Ovary (tissue), 9 donors: Measurements from ENCODE around the gene RSPH1. TPM values are rescaled to one million over a fixed set of nuclear protein-coding genes. Genes with fewer than 3 reads are reported as not detected.

Experiments
- DNase-seq, 5 donors: peaks; one replicate each; pipeline ENCODE4 v3.0.0-alpha.2; 2019 to 2020
- H3K27ac ChIP-seq, 2 donors: fragments of 200-600 bp; one replicate each; pipeline versions ENCODE4 v1.5.1 to v1.8.0; 2019 to 2022
- H3K27me3 ChIP-seq: fragments of 200-600 bp; one replicate; pipeline ENCODE4 v1.8.0; 2022
- H3K36me3 ChIP-seq: fragments of 200-600 bp; sonication (generic); one replicate; pipeline ENCODE4 v1.5.1; 2019
- H3K4me1 ChIP-seq: one replicate; pipeline ENCODE4 v1.8.1; 2013; ENCODE audit warnings: mild to moderate bottlenecking, moderate library complexity; ENCODE audit not compliant: insufficient read depth
- H3K4me3 ChIP-seq: fragments of 200-600 bp; sonication (generic); one replicate; pipeline ENCODE4 v1.5.1; 2017
- H3K9me3 ChIP-seq, 2 donors: fragments of 200-600 bp in 1 of 2; sonication (generic) in 1 of 2; one replicate each; pipeline versions ENCODE4 v1.5.1 to v1.8.1; 2013 to 2019; ENCODE audit warnings: mild to moderate bottlenecking in 1 of 2, moderate library complexity in 1 of 2
- EP300 ChIP-seq: sonication (generic); formaldehyde crosslinking; IDR thresholded peaks from one replicate; pipeline ENCODE4 v1.6.1; 2017; ENCODE audit warnings: antibody characterized with exemption
- POLR2A ChIP-seq: fragments of 450-650 bp; IDR thresholded peaks from one replicate; pipeline ENCODE4 v1.6.1; 2017; ENCODE audit warnings: antibody characterized with exemption, mild to moderate bottlenecking, moderate library complexity
- WGBS, 3 donors: extraction: QIAGEN DNeasy Blood & Tissue Kit in 1 of 3; methylation state at CpG; one replicate each; pipeline versions ENCODE4 v1.1.5 to v1.1.7; 2013 to 2017; 5-methylcytosine and 5-hydroxymethylcytosine counted together
- intact Hi-C, 4 donors: fragments of 100-400 bp; cut with DNase I; formaldehyde crosslinking; loops; one replicate each; pipeline versions ENCODE4 v1.11.0 to v1.15.1; 2022 to 2023
- polyA plus RNA-seq, 2 donors: library from polyadenylated mRNA; stranded (reverse); fragments of 200-250 nt in 1 of 2; fragments of 350-450 nt in 1 of 2; fragmentation: Illumina TruSeq in 1 of 2; extraction: RNeasy Lipid Tissue Mini Kit (QIAGEN cat#74804) in 1 of 2; gene quantifications; one replicate each; pipeline ENCODE4 v1.2.3, GENCODE V29; 2013 to 2014
- total RNA-seq, 7 donors: library from RNA; depleted of rRNA in 2 of 7; stranded (reverse); fragments of >200 nt in 2 of 7; fragmentation: NEBNext Ultra II Directional in 3 of 7; extraction: Animal tissue kit (Norgen Biotek cat#: 25700) in 3 of 7; gene quantifications; one replicate each; pipeline versions ENCODE4 v1.1.0 to v1.2.4, GENCODE V29; 2016 to 2023
- TF ChIP-seq, protein P1 (sequence below), 3 donors: fragments of 450-650 bp in 2 of 3; fragments of 200-600 bp in 1 of 3; IDR thresholded peaks; one replicate each; pipeline versions ENCODE4 v1.5.1 to v1.8.0; 2016 to 2022; ENCODE audit warnings: antibody characterized with exemption in 3 of 3, mild to moderate bottlenecking in 1 of 3
- donor health status: DM: no; HTN: no; CAD: no; lungs with moderate emphysema.
- donor health status: DM: no; HTN: no; CAD: no.
- donor health status: Bipolar disorder and iron deficiency.
- donor health status: DM: yes; HTN: yes; CAD: no.
- donor health status: DM: no; HTN: no; CAD: no.
- donor health status: DM: yes; HTN: yes; CAD: no.

RSPH1 gene
- total and polyA plus RNA-seq, 9 donors: 0.76 to 37.5 (median 2.5) TPM

DNA sequence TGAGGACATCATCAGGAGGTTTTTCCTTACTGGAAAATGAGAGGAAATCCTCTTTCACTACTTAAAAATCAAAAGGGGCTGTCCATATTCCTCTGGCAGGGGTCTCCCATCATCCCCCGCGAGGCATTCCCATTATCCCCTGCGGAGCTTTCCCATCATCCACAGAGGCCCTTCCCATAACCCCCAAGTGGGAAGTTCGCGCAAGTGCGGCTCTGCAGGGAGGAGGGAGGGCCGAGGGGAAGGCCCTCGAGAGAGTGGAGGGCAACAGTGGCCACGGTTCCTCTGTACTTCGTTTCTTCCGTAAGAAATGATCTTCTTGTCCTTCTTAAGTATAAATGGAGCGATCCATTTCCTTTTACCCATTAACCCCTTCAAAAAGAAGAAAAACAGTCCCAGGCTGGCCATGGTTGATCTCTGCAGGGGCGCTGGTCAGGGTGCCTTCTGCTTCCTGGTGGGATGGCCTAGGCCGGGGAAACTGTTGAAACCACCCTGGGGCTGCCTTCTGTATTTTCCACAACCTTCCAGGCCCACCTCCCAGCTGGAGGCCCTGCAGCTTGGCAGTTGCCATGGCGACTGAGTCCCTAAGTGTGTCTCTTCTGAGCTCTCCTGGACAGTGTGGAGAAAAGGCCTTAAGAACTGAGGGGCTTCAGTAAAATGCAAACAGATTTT lies 3.6 kb upstream of the RSPH1 start:
- H3K4me3 ChIP-seq: no peak overlapping the region
- 76 to 86% (median 83%) methylated on average over 15 of the region's 15 CpGs for whole genome bisulfite sequencing, 3 donors
- H3K4me1 ChIP-seq: peaks cover 4% of the 10 kb centered on the region
- H3K27me3 ChIP-seq: no peaks in the 10 kb centered on the region
- no peak for TF ChIP-seq EP300
- TF ChIP-seq POLR2A: no peak
- TF ChIP-seq, protein P1, sequence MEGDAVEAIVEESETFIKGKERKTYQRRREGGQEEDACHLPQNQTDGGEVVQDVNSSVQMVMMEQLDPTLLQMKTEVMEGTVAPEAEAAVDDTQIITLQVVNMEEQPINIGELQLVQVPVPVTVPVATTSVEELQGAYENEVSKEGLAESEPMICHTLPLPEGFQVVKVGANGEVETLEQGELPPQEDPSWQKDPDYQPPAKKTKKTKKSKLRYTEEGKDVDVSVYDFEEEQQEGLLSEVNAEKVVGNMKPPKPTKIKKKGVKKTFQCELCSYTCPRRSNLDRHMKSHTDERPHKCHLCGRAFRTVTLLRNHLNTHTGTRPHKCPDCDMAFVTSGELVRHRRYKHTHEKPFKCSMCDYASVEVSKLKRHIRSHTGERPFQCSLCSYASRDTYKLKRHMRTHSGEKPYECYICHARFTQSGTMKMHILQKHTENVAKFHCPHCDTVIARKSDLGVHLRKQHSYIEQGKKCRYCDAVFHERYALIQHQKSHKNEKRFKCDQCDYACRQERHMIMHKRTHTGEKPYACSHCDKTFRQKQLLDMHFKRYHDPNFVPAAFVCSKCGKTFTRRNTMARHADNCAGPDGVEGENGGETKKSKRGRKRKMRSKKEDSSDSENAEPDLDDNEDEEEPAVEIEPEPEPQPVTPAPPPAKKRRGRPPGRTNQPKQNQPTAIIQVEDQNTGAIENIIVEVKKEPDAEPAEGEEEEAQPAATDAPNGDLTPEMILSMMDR (IDR thresholded peaks at IDR 0.05): no peak
- no peaks in the 10 kb centered on the region for H3K9me3 ChIP-seq
- no peaks in the 10 kb centered on the region for H3K36me3 ChIP-seq
- intact Hi-C loops: loop anchor here in 1 of 4 donors (10.0 kb wide), 1 partner anchor 1015 kb away; no protein-coding TSS in a partner anchor
- DNase-seq: no peak
- no peak overlapping the region for H3K27ac ChIP-seq

DNA sequence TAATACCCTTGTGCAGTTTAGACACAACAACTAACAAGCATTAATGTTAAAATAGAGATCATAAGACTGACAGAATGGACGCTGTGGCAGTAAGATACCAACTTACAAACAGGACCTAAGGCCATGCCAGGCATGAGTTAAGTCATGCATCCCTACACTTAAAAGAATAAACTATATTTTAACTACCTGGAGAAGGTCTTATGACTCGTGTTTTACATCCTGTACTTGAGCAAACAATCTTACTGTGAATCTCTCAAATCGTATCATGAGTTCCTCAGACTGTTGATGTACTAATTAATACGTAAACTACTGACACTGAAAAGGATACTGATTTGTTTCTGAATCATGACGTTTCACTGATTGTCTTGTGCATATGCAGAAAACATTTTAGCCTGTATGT lies 2.0 kb upstream of the RSPH1 start:
- Histone ChIP-seq H3K9me3 (no peaks in the 10 kb centered on the region), H3K36me3 (no peaks in the 10 kb centered on the region), H3K27ac (peak overlapping the region in 1 of 2 donors; percentile 86), H3K4me3 (no peak overlapping the region), H3K4me1 (peaks cover 4% of the 10 kb centered on the region), H3K27me3 (no peaks in the 10 kb centered on the region)
- DNase-seq: no peak
- TF ChIP-seq POLR2A: no peak
- TF ChIP-seq, protein P1 (IDR thresholded peaks at IDR 0.05): no peak
- TF ChIP-seq EP300: no peak
- intact Hi-C loops: loop anchor here in 1 of 4 donors (10.0 kb wide), 1 partner anchor 1013 kb away; no protein-coding TSS in a partner anchor
- WGBS, 3 donors: 81 to 83% (median 82%) methylated on average over 5 of the region's 5 CpGs

DNA sequence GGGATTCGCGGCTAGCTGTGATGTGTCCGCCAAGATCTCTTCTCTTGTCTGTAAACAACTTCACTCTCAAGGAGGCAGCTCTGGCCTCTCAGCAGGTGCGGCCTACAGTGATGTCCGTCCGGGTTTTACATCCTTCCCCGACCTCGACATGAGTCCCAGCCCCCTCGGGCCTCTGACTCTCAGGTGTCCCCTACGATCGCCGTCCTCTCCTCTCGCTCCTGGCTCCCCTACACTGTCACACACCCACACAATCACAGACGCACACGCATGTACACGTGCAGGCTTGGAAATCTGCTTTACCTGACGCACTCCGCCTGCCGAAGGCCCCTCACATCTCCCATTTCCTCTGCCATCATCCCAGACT lies 797 bp upstream of the RSPH1 start:
- intact Hi-C loops: loop anchor here in 1 of 4 donors (10.0 kb wide), 1 partner anchor 1012 kb away; no protein-coding TSS in a partner anchor
- Histone ChIP-seq H3K27ac (peak overlapping the region; percentile 66 to 86), H3K4me3 (peak overlapping the region; percentile 60), H3K4me1 (peaks cover 4% of the 10 kb centered on the region), H3K27me3 (no peaks in the 10 kb centered on the region), H3K9me3 (no peaks in the 10 kb centered on the region), H3K36me3 (no peaks in the 10 kb centered on the region)
- peak in 2 of 5 donors; percentile 51 to 63 for DNase-seq
- 14 to 20% (median 19%) methylated on average over 19 of the region's 19 CpGs for WGBS, 3 donors
- TF ChIP-seq EP300 (no peak), POLR2A (no peak)
- TF ChIP-seq, protein P1 (IDR thresholded peaks at IDR 0.05): no peak

DNA sequence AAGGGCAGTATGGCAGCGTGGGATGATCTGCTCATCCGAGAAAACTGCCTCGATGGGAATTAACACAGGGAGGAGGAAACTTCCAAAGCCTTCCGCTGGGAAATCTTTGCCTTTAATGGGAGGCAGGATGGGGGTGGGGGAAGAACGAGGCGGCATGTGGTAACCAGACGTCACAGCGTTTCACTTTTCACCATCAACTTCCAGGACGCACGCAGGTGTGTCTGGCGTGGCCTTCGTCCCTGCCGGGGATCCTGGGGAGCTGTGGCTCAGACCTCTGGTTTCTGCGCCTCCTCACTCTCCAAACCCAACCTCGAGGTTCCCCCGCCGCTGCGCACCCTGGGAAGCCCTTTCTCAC lies 282 bp downstream of the RSPH1 start:
- Histone ChIP-seq H3K4me1 (peaks cover 4% of the 10 kb centered on the region), H3K27ac (no peak overlapping the region), H3K36me3 (no peaks in the 10 kb centered on the region), H3K9me3 (no peaks in the 10 kb centered on the region), H3K4me3 (peak overlapping the region; percentile 60), H3K27me3 (no peaks in the 10 kb centered on the region)
- TF ChIP-seq, protein P1 (IDR thresholded peaks at IDR 0.05): peak in 1 of 3 donors; percentile 18
- TF ChIP-seq EP300 (no peak), POLR2A (no peak)
- WGBS, 3 donors: 0 to 1% (median 1%) methylated on average over 18 of the region's 18 CpGs
- intact Hi-C loops: loop anchor here in 1 of 4 donors (10.0 kb wide), 1 partner anchor 1011 kb away; no protein-coding TSS in a partner anchor
- no peak for DNase-seq
